Measurements from ENCODE around the gene SSUH2. TPM values are rescaled to one million over a fixed set of nuclear protein-coding genes. Genes with fewer than 3 reads are reported as not detected.
"Not testable (repeated sequence)": the region's sequence is repeated elsewhere in the genome, so short reads cannot be mapped to it uniquely, and the experiment has no call there.

SSUH2 gene
- total RNA-seq, 1 donor from 2014 or later = not detected

GRCh38 chr3:8593021-8593827 lies 51.4 kb downstream of the SSUH2 start:
- ATAC-seq = no peak
- DNase-seq (ENCODE audit: low spot score) = peak; percentile 21

GRCh38 chr3:8589880-8590556 lies 54.6 kb downstream of the SSUH2 start:
- ATAC-seq = no peak

GRCh38 chr3:8584661-8585060 lies 59.9 kb downstream of the SSUH2 start:
- peak; percentile 6 for DNase-seq (ENCODE audit: low spot score)
- no peak for ATAC-seq

More at GRCh38 chr3:8589880-8590556, 54.6 kb downstream of the SSUH2 start:
- DNase-seq (ENCODE audit: low spot score) = peak; percentile 6

- DNase-seq (ENCODE audit: low spot score) (peak; percentile 15), ATAC-seq (no peak)
Measured at GRCh38 chr3:8581806-8582445, 62.7 kb downstream of the SSUH2 start.

GRCh38 chr3:8581373-8581772 lies 63.2 kb downstream of the SSUH2 start:
- ATAC-seq = no peak
- peak; percentile 4 for DNase-seq (ENCODE audit: low spot score)

- DNase-seq (ENCODE audit: low spot score) = peak; percentile 5
- not testable (repeated sequence) for ATAC-seq
Measured at GRCh38 chr3:8580434-8580833, 64.2 kb downstream of the SSUH2 start.

GRCh38 chr3:8579943-8580342 lies 64.7 kb downstream of the SSUH2 start:
- peak; percentile 21 for DNase-seq (ENCODE audit: low spot score)

GRCh38 chr3:8579096-8579495 lies 65.5 kb downstream of the SSUH2 start:
- DNase-seq (ENCODE audit: low spot score) (peak; percentile 5), ATAC-seq (no peak)

More at GRCh38 chr3:8579943-8580342, 64.7 kb downstream of the SSUH2 start:
- no peak for ATAC-seq

GRCh38 chr3:8578282-8578681 lies 66.3 kb downstream of the SSUH2 start:
- DNase-seq (ENCODE audit: low spot score) (no peak), ATAC-seq (no peak)

GRCh38 chr3:8576841-8577571 lies 67.6 kb downstream of the SSUH2 start:
- DNase-seq (ENCODE audit: low spot score) (peak; percentile 19), ATAC-seq (no peak)

- ATAC-seq = no peak
Measured at GRCh38 chr3:8576436-8576835, 68.2 kb downstream of the SSUH2 start.

GRCh38 chr3:8575364-8576104 lies 69.1 kb downstream of the SSUH2 start:
- DNase-seq (ENCODE audit: low spot score) (peak; percentile 10), ATAC-seq (no peak)

More at GRCh38 chr3:8576436-8576835, 68.2 kb downstream of the SSUH2 start:
- no peak for DNase-seq (ENCODE audit: low spot score)

- peak; percentile 27 for DNase-seq (ENCODE audit: low spot score)
- no peak for ATAC-seq
Measured at GRCh38 chr3:8574670-8575322, 69.8 kb downstream of the SSUH2 start.

- ATAC-seq = no peak
- DNase-seq (ENCODE audit: low spot score) = peak; percentile 5
Measured at GRCh38 chr3:8574040-8574669, 70.4 kb downstream of the SSUH2 start.

- no peak for DNase-seq (ENCODE audit: low spot score)
- ATAC-seq = no peak
Measured at GRCh38 chr3:8573342-8573926, 71.2 kb downstream of the SSUH2 start.

- peak; percentile 19 for DNase-seq (ENCODE audit: low spot score)
Measured at GRCh38 chr3:8571256-8571655, 73.3 kb downstream of the SSUH2 start.

More at GRCh38 chr3:8571256-8571655, 73.3 kb downstream of the SSUH2 start:
- no peak for ATAC-seq

Data from left lobe of liver (tissue), 2 donors.